Stimulated activated CD4-positive, alpha-beta T cell treated with anti-CD3 and anti-CD28 coated beads, Interleukin-2, amount 100 ng/mL, for 24 hours (primary cell): ENCODE data around the gene TBC1D8.

ENCODE experiments used
- DNase-seq, 2 donors: peaks; one replicate each; pipeline ENCODE4 v3.0.0-alpha.2; 2020

Gene TBC1D8

DNA sequence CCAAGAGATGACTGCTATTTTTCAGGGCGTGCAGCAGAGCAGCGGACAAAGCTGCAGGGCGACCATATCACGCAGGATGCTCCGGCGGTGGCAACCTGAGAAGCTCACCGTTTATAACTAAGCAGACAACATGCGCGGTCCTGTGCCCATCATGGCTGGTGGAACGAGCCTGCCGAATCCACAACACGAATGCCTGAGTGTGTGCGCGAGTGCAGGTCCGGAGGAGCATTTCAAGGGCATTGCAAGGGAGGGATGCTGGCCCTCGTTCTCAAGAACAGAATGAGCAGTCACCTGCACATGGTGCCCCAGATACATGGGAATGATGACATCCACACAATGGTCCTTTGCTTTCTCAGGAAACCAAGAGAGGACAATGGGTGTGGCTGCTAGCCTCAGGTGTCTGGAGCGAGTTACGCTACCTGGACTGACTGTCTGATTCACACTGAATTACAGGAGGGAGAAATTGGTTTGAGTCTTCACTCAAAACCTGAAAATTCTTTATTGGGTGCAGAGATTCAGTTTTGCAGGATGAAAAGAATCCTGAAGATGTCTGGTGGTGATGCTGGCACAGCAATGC, 39.8 kb downstream of the TBC1D8 start:
- no peak for DNase-seq

DNA sequence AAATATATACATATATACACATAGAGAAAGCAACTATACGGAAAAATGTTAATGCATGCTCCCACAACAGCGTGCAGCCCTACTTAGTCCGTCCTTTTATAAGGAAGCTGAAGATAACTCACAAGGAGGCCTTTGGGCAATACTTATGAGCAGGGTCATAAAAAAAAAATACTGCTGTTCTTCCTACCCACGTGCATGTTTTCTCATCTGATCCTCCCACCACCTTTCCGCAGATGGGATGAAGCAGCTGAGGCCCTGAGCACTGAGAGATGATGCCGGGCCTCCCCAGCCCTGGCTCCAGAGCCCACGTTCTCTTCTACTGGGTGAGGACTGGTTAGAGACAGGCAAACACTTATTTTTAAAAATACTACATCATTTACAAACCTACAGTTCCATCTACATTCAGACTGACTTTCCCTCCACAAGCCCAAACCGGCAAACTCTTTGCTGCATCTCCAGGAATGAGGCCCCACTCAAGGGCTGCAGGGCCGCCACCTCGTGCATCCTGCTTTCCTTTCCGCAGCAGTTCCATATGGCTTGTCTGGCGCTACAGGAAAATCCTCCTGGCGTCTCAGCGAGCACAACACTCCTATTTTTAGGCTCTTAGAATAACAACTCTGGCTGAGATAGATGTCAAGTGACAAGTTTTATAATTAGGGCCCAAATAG, 41.6 kb downstream of the TBC1D8 start:
- no peak for DNase-seq

DNA sequence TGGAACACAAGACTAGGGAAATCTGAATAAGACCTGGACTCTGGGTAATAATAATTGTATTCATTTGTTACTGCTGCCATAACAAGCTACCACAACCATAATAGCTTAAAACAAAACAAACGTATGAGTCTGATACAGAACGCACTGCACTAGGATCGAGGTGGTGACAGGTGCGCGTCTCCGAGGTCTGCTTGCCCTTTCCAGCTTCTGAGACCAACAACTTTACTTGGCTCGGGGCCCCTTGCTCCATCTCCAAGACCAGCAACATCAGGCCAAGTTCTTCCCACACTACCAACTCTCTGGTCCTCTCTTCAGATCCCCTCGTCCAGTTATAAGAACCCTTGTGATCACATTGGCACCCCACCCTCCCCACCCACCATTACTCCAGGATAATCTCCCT, 42.8 kb downstream of the TBC1D8 start:
- no peak for DNase-seq

DNA sequence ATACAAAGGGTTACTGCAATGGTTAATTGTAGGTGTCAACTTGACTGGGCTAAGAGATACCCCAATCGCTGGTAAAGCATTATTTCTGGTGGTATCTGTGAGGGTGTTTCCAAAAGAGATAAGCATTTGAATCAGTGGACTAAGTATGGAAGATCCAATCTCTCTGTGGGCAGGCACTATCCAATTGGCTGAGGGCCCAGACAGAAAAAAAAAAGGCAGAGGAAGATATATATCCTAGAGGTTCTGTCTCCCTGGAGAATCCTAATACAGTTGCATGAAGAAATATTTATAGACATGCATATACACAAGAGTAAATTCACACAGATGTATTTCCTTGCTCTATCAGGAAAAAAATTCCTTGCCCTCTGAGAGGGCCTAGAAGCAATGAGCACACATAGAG, 43.9 kb downstream of the TBC1D8 start:
- no peak for DNase-seq

DNA sequence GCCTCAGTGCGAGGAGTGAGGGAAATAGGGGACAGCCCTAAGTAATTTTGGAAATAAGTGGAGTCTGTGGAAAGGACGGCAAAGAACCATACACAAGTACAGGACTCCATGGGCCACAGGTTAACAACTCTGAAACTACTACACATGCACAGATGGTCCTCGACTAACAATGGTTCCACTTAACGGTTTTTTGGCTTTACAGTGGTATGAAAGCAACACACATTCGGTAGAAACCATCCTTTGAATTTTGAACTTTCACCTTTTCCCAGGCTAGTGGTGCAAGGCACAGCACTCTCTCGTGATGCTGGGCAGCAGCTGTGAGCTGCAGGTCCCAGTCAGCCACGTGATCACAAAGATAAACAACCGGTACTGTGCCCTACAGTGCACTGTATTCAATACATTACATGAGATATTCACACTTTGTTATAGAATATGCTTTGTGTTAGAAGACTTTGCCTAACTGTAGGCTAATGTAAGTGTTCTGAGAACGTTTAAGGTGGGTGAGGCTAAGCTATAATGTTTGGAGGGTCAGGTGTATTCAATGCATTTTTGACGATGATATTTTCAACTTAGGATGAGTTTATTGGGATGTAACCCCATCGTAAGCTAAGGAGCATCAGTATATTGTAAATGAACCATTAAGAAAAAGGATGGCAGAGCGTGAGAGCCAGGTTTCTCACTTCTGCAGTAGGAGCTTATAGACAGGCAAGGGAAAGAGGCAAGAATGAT, 44.6 kb downstream of the TBC1D8 start:
- DNase-seq, result no peak

DNA sequence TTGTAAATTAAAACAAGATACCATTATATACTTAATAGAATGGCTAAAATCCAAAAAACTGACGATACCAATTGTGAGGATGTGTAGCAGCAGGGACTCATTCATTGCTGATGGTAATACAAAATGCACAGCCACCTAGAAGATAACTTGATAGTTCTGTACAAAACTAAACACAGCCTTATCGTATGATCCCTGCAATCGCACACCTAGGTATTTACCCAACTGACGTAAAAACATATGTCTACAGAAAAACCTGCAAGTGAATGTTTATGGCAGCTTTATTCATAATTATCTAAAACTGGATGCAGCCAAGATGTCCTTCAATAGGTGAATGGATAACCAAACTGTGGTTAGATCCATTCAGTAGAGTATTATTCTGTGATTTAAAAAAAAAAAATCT, 45.5 kb downstream of the TBC1D8 start:
- DNase-seq, result no peak

DNA sequence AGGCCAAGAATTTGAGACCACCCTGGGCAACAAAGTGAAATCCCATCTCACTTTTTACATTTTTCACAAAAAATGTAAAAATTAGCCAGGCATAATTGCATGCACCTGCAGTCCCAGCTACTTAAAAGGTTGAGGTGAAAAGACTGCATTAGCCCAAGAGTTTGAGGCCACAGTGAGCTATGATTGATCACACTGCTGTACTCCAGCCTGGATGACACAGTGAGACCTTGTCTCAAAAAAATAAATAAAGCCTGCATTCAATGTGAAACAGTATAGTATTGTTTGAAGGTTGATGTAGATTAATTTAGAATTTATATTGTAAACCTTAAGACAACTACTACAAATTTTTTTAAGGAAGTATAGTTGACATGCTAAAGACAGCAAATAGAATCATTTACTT, 53.5 kb downstream of the TBC1D8 start:
- no peak for DNase-seq

DNA sequence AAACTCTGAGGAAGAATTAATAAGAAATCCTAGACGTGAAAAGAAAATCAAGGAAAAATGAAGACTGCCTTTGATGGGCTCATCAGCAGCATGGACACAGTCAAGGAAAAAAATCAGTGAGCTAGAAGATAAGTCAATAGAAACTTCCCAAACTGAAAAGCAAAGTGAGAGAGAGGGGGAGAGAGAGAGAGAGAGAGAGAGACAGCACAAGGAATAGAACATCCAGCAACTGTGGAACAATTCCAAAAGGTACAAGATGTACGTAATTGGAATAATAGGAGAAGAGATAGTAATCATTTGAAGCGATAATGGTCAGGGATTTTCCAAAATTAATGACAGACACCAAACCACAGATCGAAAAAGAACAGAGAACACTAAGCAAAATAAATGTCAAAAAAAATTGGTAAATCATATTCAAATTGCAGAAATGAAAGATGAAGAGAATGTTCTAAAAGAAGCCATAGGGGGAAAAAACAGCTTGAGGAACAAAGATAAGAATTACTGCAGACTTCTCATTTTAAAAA, 54.5 kb downstream of the TBC1D8 start:
- no peak for DNase-seq

DNA sequence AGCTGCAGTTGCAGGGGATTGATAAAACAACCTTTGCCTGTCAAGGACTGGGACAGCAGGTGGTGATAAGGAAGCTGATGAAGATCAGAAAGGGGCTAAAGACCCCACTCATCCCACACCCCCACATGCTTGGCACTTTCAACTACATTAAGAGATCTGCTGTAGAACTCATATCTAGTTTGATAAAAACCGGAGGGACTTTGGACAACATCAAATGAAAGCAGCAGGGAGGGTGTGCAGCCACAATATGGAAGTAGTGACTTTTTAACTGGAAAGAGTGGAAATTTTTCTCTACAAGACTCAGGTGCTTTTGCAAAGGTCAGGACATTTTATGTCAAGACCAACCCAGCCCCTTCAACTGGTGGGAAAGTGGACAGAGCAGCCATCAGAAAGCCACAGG, 56.8 kb downstream of the TBC1D8 start:
- no peak for DNase-seq

DNA sequence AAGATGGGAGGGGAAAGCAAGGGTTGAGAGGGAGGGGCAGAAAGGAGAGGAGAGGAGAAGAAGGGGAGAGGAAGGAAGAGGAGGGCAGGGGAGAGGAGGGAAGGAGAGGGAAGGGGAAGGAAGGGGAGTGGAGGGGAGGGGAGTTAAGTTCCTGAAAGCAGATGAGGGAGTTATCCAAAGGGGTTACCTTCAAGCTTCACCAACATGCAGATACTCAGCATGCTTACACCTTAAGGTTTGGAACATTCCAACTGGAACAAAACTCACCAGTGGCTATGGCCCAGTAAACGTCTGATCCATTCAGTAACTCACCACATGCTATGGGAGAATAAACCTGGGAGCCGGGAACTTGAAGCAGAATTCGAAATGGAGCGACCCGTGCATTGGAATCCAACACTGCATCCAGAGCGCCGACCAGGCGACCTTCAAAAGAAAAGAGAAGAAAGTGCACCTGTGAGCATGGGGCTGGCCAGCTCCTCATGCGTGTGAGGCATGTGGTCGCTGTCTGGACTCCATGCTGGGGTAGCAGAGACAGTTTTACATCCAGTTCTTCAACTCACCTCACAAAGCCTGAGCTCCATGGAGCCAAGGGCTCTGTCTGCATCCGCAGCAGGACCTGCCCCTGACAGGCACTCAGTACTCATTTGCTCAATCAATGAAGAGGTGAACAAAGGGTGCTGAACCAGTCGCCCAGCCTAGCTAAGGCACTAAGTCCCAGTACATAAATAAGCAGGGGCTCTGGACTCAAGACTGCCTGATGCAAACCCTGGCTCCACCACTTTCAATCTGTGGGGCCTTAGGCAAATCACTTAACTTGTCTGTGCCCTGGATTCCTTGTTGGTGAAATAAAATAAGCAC, 61.0 kb downstream of the TBC1D8 start:
- DNase-seq, result no peak

DNA sequence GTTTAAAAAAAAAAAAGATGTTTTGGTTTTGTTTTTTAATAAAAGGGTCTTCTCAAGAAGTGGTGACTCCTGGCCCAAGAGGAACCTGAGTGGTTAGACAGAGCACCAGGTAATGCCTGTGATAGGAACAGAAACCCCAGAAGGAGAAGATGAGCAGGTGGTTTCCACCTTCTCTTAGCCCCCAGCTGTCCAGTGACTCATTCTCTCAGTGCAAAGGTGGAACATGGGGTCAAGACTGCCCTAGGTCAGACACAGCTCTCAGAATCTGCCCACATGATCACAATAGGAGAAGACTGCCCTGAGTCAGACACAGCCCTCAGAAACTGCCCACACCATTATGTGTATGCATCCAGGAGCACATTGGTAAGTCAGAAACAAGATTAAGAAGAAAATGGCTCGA, 61.8 kb downstream of the TBC1D8 start:
- no peak for DNase-seq

DNA sequence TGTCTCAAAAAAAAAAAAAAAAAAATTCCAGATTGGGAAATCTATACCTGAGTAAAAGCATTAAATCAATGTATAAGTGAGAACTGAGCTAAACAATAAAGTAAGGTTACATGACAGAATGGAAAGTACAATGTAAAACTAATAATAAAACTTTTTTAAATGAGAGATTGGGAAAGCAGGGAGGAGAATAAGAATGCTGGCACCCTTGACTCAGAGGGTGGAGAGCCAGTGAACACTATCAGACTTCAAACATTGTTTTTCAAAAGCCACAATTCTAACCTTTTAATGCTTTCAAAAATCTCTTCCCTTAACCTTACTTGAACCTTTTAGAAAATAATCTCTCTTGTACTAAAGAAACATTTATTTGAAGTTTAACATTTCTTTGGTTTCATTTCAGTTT, 63.5 kb downstream of the TBC1D8 start:
- DNase-seq, result no peak

DNA sequence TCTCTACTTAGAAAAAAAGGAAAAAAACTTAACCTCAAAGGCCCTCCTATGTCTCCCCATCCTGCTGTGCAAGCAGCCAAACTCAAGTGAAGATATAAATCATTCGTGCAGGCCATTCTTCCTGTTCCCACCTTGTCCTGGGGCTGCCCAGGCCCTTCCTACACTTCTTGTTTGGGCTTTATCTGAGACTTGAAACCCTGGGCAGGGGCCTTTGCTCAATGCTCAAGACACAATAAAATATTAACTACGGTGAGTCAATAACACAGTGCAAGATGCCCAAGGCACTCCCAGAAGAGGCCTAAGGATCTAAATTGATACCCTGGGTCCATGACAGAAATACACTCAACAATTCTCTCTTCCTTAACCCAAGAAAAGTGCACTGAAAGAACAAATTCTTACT, 67.6 kb downstream of the TBC1D8 start:
- no peak for DNase-seq

DNA sequence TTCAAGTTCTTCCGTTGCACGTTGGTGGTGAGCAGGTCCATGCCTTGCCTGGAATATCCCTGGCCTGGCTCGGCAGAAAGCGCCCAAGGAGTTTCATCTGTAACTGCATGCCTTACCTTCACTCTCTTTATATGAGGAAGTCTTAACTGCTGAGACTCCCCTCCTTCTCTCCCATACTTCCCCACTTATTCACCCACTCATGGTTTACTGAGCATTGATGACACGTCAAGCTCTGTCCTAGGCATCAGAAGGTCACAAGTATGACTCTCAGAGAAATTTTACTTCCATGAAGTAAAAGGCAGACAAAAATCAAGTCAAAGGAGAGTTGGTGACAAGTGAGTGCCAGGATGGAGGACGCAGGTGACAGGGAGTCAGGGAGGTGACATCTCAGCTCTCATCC, 68.2 kb downstream of the TBC1D8 start:
- no peak for DNase-seq

DNA sequence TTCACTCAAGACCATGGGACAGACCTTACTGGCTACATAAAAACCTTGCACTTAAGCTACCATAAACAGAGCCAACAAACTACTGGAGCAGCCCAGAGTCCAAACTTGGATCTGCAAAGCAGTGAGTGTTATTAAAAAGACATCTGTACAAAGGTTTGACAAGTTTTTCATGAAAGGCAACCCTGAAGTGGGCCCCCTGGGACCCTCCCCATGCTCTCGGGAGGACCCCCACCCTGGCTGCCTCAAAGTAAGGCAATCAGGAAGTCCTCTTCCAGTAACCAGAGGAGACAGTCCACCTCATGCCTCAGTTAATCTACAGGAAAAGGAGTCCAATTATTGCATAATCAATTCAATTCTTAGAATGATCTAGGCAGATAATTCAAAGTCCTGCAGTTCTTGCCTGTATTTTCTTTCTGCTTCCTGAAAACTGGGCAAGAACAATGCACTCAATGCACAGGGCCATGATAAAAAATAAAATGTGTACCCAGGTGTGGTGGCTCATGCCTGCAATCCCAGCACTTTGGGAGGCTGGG, 69.7 kb downstream of the TBC1D8 start:
- DNase-seq, result no peak

DNA sequence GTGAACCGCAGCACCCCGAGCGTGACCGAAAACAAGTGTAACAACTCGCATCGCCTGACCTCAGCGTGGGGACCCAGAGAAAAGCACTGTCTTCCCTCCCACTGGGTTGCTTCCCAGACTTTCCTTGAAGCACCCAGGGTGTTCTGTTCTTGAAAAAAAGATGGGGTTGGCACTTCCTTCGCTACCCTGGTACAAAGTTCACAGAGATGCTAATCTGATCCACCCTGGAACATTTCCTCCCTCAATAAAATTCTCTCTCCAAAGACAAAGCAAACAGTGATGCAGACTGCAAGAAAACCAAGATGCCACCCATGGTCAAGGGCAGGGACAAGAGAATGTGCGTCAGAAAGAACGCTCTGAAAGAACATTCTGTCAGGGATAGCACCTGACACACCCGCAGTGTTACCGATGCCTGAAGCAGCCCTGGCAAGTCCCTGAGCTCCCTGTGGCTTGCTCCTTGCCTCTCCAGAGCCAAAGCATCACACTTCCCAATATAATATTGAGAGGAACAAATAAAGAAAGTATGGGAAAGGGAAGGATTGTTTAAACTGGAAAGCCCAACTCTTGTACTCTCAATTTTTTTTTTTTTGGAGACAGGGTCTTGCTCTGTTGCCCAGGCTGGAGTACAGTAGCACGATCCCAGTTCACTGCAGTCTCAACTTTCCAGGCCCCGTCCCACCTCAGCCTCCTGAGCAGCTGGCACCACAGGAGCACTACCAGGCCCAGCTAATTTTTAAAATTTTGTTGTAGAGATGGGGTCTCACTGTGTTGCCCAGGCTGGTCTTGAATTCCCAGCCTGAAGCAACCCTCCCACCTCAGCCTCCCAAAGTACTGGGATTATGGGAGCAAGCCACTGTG, 70.7 kb downstream of the TBC1D8 start:
- DNase-seq, result no peak

DNA sequence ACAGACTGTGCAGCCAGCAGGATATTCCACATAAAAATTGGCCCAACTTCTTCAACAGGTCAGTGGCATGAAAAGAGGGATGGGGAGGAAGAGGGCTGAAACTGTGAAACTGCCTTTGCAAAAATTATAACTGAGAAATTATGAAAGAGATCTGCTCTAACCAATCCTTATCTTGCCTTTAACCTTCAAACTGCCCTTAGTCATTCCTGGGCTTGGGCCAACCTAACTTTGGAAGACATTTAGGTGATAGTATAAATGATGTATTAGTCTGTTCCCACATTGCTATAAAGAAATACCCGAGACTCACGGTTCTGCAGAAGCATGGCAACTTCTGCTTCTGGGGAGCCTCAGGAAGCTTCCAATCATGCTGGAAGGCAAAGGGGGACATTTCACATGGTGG, 74.6 kb downstream of the TBC1D8 start:
- no peak for DNase-seq

DNA sequence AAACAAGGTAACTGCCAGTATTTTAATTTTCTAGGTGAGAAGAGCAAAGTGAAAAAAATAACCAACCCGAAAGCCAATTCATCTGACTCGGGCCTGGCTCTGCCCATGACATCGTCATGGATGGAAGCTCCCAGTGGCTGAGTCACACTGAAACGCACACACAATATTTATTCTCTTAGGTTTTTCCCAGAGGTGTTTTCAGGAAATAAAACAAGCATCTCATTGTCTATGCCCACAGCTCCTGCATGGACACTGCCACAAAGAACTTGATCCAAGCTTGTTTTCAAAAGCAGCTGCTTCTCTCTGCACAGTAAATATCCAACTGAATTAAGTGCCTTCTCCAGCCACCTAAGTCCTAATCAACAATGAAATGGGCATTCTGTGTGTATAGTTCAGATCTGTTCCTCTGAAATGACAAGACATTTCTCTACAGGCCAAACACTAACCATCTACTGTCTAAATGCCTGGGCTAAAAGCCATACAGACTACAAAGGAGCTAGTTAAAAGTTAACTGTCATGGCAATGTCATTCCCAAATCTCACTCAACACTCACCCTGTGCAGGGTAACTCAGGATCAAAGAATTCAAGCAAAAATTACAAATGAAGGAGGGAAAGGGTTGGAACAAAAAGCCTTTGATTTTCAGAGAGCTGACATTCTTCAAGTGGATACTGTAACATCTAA, 86.2 kb downstream of the TBC1D8 start:
- DNase-seq, result no peak

DNA sequence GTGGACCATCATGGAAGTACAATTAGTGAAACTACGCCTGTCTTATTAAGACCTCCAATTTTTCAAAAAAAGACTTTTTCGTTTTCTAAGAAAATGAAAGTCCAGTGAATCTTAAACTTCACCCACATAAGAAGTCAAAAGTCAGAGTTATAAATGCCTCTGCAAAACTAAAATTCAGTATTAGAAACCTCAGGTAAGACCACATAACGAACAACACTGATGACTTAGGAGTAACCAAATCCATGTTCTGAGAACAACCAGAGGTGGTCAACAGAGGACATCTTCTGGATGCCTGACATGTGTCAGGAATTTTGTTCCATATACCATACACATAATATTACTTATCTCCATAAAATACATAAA, 86.7 kb downstream of the TBC1D8 start:
- no peak for DNase-seq

DNA sequence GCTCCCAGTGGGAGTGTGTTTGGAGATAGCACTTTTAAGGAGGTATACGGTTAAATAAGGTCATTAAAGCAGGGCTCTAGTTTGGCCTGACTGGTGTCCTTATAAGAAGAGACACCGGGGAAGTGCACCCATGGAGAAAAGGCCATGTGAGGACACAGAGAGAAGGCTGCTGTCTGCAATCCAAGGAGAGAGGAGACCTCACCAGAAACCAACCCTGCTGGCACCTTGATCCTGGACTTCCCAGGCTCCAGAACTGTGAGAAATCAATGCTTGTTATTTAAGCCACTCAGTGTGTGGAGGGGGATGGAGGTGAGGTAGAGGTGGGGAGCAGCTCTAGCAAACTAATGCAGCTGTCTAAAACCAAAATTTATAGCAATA, 87.1 kb downstream of the TBC1D8 start:
- no peak for DNase-seq

DNA sequence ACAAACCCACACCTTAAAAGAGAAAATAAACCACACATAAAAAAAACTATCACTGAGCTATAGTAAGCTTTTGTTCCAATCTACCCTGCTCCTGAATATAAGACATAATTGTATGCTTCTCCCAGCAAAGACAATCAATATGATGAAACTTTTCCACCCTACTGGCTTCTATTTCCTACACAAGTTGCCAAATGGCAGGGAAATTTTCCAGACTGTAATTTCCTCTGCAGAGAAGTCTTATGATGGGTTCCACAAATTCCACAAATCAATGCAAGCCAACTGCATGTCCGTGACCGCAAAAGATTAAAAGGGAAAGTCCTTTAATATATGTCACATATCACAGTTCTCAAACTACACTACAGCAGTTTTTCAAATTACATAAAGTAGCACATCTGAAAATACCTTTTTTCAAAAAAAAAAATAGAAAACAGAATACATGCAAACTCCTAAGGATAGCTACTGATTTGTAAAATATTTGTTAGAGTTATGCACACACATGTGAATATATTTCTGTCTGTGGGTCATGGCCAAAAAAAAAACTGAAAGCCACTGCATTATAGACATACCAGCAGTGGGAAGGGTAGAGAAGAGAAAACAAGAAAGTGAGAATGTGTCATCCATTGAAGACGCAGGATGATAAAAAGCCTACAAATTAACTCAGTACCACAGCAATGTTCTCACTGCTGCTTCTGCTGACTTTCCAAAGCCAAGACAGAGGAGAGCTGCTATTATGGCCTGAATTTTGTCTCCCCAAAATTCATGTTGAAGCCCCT, 87.6 kb downstream of the TBC1D8 start:
- DNase-seq, result no peak
